T-helper 9 cell (primary cell): ENCODE measurements around the gene LRRC23.

Experiments
- DNase-seq: peaks from one replicate; pipeline ENCODE4 v3.0.0-alpha.2; 2020

The LRRC23 gene

DNA sequence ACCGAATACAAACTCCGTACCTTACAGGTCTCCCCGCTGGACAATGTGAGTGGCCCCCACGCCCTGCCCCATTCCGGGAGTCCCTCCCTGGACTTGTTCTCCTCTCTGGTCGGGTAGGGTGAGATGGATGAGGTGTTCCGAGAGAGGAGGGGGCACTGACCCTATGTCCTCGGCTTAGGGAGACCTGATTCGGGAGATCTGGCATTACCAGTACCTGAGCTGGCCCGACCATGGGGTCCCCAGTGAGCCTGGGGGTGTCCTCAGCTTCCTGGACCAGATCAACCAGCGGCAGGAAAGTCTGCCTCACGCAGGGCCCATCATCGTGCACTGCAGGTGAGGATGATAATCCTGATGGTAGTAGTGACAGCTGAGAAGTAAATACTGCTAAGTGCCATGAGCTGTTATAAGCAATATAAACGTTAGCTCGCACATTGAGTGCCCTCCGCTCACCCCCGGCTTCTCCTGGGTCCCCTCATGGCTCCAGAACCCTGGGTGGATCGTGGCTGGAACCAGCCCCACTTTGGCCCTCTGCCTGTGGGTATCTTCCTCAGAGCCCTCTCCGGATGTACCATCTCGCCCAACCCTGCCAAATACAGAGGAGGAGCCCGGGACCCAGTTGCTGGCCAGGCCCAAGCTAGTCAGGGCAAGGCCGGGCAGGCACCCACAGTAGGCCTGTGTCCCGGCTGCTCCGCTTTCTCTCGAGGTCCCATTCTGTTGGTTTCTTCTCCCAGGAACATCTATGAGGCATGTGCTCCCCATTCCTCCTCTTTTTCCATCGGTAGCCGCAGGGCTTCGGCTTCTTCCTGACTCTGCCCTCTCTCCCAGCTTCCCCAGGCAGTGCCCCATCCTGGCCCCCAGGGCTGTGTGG, 53.4 kb downstream of the LRRC23 start:
- DNase-seq, result no peak

DNA sequence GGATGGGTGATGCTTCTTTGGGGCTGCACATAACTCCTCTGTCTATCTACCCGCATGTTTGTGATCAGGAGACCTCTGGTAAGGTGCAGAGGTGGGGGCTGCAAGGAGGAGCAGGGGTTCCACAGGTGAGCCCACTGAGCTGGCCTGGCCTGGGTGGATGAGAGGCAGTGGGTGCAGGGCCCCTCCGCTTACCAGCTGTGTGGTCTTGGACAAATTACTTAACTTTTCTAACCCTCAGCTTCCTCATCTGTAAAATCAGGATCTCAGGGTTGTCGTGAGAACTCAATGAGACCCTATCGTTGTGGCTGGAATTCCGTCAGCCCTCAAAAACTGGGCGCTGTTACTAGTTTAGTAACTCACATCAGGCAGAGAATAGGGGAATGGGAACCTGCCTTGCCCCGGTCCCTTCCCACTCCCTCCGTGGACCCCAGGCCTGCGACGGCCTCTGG, 54.0 kb downstream of the LRRC23 start:
- DNase-seq, result no peak

DNA sequence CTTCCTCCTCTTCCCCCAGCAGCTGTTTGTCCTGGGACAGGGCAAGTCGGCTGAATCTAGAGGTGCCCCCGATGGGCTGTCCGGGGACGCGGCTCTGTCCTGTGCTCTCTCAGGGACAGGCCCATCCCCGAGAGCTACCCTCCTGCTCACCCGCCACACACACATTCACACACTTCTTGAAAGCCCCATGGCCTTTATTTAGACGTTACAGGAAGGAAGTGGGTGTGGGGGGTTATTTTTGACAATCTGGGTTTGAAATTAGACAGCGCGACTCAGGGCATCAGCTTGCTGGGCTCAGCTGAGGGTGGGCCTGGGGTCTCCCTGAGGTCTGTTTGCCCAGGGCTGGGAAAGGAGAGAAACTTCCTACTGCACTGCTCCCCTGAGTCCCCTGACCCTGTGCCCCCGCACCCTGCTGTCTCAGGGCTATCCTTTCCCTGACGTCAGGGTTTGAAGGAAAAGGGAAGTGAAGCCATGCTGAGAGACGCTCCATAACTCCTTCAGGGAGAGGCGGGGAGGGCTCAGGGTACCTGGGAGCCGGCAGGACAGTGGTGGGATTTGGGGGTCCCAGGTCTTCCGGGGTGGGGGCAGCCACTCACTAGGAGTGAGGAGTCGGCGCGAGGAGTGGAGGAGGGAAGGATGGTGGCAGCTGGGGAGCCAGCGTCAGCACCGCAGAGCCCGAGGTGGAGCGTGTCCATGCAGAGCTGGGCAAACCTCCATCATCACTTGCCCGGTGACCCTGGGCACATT, 54.6 kb downstream of the LRRC23 start:
- DNase-seq, result peak; percentile 70

DNA sequence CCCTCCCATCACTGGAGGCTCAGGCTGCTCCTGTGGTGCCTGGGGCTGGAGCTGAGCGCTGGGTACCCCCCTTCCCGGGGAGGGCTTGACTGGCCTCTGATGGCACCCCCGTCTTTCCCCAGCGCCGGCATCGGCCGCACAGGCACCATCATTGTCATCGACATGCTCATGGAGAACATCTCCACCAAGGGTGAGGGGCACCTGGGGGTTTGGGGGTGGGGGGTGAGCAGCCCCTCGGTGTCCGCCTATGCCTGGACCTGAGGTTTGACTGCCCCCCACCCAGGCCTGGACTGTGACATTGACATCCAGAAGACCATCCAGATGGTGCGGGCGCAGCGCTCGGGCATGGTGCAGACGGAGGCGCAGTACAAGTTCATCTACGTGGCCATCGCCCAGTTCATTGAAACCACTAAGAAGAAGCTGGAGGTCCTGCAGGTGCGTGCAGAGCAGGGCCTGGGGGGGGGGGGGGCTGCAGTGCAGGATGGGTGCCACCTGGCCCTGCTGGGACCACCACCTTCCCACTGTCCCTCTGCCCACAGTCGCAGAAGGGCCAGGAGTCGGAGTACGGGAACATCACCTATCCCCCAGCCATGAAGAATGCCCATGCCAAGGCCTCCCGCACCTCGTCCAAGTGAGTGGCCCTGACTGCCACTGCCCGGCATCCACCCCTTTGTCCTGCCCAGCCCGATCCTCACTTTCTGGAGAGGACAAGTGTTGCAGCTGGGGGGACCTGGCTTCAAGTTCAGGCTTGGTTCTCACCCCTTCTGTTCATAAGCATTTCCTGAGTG, 55.4 kb downstream of the LRRC23 start:
- no peak for DNase-seq

DNA sequence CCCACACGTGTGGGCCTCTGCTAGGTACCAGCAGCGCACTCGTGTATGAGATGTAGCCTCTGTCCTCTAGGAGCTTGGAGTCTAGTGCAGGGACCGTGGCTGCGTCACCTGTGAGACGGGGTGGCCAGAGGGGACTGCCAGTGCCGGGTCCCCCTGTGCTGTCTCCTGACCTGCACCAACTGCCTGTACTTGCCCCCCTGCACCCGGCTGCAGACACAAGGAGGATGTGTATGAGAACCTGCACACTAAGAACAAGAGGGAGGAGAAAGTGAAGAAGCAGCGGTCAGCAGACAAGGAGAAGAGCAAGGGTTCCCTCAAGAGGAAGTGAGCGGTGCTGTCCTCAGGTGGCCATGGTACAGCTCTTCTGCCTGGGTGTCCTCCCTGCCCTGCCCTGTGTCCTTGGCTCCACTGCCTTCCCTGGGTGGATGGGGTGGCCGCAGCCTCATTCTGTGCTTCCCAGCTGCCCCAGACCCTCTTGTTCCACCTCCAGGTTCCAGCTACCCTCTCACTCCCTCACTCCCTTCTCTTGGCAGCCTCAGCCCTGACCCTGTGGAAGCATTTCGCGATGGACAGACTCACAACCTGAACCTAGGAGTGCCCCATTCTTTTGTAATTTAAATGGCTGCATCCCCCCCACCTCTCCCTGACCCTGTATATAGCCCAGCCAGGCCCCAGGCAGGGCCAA, 56.1 kb downstream of the LRRC23 start:
- no peak for DNase-seq

DNA sequence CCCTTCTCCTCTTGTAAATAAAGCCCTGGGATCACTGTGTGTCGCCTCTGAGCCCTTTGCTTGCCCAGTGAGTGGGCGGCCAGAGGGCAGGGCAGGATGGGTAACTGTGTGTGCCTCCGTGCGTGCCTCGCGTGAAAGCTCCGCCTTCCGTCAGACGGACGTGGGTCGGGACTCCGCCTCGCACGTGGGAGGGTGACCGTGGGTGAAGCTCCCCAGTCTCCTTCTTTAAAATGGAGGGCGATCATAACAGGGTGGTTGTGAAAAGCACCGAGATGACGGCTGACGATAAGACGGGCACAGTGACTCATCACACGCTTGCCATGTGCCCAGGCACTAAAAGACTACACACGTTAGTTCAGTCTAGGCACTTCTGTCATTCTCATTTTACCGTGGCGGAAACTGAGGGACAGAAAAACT, 56.7 kb downstream of the LRRC23 start:
- DNase-seq, result peak; percentile 82

DNA sequence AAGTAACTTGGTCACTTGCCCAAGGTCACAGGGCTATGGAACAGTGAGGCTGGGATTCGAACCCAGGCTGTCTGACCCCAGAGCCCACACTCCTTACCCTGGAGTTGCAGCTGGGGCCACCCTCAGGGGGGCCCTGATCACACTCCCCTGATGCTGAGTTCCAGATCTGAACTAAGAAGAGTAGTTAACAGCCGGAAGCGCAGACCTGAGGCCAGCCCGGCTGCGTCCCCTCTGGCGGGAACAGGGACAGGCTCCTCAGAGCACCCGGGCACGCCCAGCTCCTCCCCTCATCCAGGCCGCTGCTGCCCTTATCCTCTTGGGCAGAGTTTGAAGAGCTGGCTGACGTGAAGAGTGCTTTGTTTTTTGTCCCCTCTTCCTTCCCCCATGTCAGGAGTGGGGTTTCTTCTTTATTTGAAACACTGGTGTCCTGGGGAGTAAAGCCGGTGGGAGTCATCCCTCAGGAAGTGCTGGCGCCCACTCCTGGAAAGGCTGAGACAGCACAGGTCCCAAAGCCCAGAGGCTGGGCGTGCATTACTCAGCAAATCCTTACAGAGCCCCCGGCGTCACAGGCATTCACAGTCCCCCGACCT, 57.2 kb downstream of the LRRC23 start:
- DNase-seq, result no peak

DNA sequence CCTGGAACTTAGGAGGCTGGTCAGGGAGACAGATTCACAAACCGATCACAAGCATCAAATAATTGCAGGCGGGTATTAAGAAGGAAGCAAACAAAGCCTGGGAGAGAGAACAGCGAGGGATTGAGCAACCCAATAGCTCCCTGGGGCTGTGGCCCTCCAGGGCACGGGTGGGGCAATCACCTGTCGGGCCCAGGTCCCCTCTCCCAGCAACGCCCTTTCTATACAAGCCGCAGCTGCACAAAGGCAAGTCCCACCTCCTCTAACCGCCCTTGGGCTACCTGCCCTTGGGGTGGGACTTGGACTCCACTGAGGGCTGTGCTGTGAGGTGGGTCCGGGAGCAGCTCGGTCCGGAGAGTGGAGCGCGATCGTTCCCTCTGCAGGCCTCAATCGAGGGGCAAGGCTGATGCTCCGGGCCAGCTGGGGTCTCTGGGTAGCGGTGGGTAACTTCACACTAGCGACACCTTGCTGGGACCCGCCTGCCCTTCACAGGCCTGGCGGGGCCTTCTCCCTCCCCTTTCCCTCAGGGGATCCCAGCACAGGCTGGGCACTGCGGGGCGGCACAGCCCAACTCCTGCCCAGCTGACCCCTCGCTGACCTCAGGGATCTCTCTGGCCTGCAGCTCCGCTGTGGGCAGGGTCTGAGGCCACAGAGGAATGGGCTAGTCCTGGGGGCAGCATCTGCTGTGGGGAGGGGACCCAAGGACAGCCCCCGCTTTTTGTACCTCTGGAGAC, 57.8 kb downstream of the LRRC23 start:
- no peak for DNase-seq

DNA sequence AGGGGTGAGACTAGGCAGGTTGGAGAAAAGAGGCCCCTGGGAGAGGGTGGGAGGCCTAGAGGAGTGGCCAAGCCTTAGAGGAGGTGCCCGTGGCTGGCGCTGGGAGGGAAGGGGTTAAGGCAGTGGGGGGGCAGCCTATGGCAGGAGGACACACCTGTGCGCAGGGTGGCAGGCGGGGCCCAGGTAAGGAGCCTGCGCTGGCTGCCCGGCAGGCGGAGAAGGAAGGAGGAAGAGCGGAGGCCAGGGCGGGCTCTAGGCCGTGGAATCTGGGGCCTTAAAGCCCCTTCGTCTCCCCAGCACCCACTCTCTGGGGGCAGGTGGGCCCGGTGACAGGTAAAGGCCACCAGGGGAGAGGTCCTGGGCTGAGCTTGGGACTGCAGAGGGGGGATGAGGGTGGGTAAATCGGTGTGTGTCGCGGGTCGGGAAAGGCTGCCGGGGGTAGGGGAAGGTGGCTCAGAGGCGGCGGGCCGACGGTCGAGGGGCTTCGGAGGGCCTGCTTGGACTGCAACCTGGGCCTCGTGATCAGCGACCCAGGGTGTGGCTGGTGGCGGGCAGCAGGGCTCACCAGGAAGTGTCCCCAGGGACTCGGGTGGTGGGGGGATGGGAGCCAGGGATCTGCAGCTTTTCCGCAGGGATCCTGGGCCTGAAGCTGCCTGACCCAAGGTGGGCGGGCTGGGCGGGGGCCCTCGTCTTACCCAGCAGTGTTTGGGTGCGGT, 58.6 kb downstream of the LRRC23 start:
- DNase-seq, result no peak
